HG03575 (cell line): ENCODE measurements around the gene TMEM169.

Source experiments
- ATAC-seq: cut with Tn5 transposase; IDR thresholded peaks from one replicate; pipeline ENCODE4 v1.9.1; 2021; ENCODE audit not compliant: unreplicated experiment, insufficient number of reproducible peaks, low FRiP score; ENCODE audit errors: extremely low read depth

TMEM169 gene, protein sequence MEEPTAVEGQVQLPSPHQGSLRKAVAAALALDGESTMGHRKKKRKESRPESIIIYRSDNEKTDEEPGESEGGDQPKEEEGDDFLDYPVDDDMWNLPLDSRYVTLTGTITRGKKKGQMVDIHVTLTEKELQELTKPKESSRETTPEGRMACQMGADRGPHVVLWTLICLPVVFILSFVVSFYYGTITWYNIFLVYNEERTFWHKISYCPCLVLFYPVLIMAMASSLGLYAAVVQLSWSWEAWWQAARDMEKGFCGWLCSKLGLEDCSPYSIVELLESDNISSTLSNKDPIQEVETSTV

DNA sequence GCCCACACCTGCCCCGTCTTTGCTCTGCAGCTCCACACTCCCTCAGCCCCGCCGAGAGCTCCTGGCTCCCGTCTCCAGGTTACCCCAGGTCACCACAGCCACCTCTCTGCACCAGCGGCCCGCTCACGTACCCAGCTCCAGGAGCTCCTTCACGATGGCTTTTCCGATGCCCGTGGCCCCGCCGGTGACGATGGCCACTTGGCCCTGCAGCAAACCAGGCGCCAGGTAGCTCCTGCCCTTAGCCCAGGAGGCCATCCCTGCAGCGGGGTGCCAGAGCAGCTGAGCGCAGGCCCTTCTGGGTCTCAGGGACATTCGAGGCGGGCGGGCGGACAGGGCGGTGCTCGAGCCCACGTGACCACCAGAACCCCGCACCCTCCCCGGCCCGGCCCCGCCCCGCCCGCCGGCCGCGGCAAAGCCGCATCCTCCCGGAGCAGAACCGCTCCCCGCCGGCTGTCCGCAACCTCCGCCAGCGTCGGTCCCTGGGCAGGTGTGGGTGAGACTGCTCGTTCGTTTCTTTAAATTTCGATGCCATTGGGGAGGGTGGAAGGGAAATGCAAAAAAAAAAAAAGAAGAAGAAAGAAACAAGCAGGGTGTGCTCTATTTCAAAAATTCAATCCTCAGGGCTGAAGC is at the start of gene TMEM169, which contains the start of gene PECR:
Gene TMEM169 (plus strand): TSS at position 433 of the 630 bp plus-strand sequence. CDS start 14,045 bp downstream, outside the sequence.
Gene PECR (minus strand): TSS at position 323 of the 630 bp plus-strand sequence. CDS start 68 bp downstream, at position 255.
- ATAC-seq = no peak

GRCh38 chr2:216031960-216032689 is 49.6 kb upstream of the TMEM169 start:
- ATAC-seq = peak; percentile 80

GRCh38 chr2:216033403-216033802 is 48.3 kb upstream of the TMEM169 start:
- ATAC-seq = no peak

- ATAC-seq = no peak
Measured at GRCh38 chr2:216034065-216034464, 47.7 kb upstream of the TMEM169 start.

DNA sequence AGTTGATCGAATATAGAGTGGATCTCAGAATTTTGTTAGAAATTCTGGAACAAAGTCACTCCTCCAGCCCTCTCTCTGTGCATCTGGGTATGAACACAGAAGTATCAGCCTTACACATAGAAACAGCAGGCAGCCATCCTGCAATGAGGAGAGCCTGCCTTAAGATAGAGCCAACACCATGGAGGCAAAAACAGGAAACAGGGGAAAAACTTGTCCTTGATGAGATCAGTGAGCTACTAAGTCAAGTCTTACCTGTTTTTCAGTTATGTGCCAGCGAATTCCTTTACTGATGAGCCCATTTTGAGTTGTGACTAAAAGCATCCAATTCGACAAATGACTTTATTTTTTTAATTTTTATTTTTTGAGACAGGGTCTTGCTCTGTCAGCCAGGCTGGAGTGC is 41.8 kb upstream of the TMEM169 start:
- ATAC-seq = no peak

DNA sequence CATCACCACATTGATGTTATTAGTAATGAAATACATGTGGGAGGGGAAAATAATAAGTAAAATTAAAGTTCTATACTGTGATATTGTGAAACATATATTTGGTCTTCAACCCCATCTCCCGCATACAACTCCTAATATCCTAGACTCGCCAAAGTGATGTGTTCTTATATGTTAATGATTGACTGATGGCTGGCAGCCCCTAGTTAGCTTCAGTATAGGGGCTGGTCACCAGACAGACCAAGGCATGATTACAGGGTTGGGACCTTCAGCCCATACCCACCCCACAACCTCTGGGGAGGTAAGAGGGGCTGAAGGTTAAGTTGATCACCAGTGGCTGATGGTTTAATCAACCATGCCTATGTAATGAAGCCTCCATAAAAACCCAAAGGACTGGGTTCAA is 40.3 kb upstream of the TMEM169 start:
- ATAC-seq = no peak

DNA sequence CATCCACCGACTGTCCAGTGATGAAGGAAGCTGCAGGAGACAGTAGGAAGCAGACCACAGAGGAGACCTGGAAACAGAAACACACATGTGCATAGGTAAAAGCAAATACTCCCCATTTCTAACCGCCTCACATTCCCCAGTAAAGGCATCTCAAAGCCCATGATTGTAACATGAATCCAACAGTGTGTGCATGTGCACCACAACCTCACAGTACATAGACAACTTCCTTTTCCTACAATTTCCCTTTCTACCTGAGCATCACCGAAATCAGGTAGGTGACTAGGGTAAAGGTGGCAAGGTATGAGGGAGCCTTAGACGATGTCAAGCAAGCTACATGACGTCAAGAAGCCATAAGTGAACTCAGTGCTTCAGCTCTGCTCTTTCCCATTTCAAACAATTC is 37.8 kb upstream of the TMEM169 start:
- ATAC-seq = no peak

GRCh38 chr2:216044883-216045486 is 36.7 kb upstream of the TMEM169 start:
- ATAC-seq = no peak

DNA sequence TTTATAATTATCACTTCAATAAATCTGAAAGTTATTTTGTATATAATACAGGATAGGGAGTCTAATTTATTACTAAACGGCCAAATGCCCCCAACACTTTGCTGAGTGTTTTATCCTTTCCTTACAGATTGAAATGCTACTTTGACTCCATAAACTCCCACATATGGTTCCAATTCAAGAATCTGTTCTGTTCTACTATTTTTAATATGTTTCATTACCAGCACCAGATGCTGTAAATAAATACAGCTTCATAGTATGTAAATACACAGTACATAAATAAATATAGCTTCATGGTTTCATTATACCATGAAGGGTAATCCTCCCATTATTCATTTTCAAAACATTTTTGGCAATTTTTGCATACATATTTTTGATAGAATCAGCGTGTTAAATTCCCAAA is 34.3 kb upstream of the TMEM169 start:
- no peak for ATAC-seq

DNA sequence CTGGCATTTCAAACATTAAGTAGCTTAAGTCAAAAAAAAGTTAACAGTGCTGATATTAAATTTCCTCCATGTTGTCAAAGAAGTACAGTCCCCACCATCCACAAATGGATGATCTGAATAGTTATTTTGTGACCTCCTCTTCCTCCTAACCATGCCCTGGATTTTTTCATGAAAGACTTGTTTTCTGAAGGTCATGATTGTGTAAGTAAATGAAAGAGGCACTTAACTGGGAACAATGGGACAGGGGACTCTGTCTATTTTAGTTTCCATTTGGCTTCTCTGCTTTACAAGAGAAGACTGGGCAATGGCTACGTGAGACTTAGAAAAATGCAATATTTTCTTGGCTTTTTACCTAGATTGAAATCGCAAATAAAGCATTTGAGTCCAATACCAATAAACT is 32.3 kb upstream of the TMEM169 start:
- ATAC-seq = no peak

DNA sequence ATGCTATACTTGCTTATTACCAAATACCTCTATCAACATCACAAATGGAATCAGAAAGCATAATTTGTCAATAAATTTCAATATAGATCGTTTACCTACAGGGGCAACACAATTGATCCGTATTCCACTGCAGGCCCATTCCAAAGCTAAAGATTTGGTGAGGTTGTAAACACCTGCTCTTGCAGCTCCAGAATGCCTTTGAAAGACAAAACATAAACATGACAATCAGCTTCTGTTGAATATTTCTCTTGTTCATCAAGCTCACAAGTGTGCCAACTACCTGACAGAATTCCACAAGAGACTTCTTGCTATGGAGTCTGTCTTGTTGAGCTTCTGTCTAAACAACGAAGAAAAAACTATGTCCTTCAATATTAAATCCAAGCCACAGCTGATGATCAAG is 30.4 kb upstream of the TMEM169 start:
- no peak for ATAC-seq

GRCh38 chr2:216052420-216052819 is 29.3 kb upstream of the TMEM169 start:
- ATAC-seq = no peak

GRCh38 chr2:216055680-216056079 is 26.0 kb upstream of the TMEM169 start:
- ATAC-seq = no peak

GRCh38 chr2:216056739-216057138 is 25.0 kb upstream of the TMEM169 start:
- ATAC-seq = peak; percentile 40

- peak; percentile 60 for ATAC-seq
Measured at GRCh38 chr2:216057688-216058193, 24.0 kb upstream of the TMEM169 start.

DNA sequence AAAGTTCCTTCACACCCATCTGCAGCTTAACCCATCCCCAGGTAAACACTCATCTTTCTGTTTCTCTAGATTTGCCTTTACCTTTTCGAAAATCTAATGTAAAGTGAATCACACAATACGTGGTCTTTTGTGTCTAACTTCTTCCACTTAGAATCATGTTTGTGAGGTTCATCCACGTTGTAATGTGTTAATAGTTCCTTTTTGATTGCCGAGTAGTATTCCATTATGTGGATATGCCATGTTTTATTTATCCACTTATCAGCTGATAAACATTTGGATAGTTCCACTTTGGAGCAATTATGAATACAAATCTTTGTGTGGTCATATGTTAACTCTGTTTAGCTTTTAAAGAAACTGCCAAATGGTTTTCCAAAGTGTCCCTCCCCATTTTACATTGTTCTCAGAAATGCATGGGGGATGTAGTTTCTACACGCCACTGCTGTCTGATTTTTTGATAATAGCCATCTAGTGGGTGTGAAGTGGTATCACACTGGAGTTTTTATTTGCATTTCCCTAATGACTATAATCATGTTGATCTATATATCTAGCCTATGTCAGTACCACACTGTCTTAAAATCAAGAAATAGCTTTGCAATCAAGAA is 22.4 kb upstream of the TMEM169 start:
- no peak for ATAC-seq

- no peak for ATAC-seq
Measured at GRCh38 chr2:216064014-216064630, 17.6 kb upstream of the TMEM169 start.

DNA sequence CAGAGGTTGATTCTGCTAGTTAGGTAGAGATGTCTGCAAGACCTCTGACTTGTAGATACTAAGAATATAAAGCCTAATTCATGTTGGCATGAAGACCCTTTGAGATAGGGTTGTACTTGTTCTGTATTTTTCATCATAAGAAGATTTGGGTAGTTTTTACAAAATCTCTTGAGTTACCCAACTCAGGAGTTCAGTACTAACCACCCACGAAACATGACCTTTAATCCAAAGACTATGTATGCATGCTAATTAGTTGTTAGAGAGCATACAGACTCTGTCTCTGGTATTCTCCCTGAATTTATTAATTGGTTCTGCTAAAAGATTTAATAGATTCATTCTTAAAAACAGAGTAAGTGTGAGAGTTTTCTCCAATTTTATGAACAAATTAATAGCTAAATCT is 17.1 kb upstream of the TMEM169 start:
- ATAC-seq = no peak

- ATAC-seq = no peak
Measured at GRCh38 chr2:216066230-216066629, 15.5 kb upstream of the TMEM169 start.
